Neural progenitor cell (in vitro differentiated cells): ENCODE results near the gene CDV3. TPM values are rescaled to one million over a fixed set of nuclear protein-coding genes. Genes with fewer than 3 reads are reported as not detected.

Experiments
- DNase-seq: peaks from one replicate; pipeline ENCODE4 v3.0.0-alpha.2; 2016; ENCODE audit warnings: low spot score
- H2AFZ ChIP-seq: fragments of 200-600 bp; sonication (generic); replicated peaks from 2 replicates; pipeline ENCODE4 v1.6.1; 2016; ENCODE audit warnings: antibody characterized with exemption
- H3F3A ChIP-seq: fragments of 200-600 bp; sonication (generic); 2 replicates; pipeline ENCODE4 v1.6.1; 2016; ENCODE audit warnings: antibody characterized with exemption, low read depth
- H3K27ac ChIP-seq: fragments of 200-600 bp; sonication (generic); 2 replicates; pipeline ENCODE4 v1.5.1; 2016; ENCODE audit warnings: mild to moderate bottlenecking
- H3K27me3 ChIP-seq: fragments of 200-600 bp; sonication (generic); 2 replicates; pipeline ENCODE4 v1.6.1; 2016; ENCODE audit warnings: mild to moderate bottlenecking, moderate library complexity
- H3K36me3 ChIP-seq: fragments of 200-600 bp; sonication (generic); 2 replicates; pipeline ENCODE4 v1.5.1; 2016
- H3K4me1 ChIP-seq: fragments of 200-600 bp; sonication (generic); 2 replicates; pipeline ENCODE4 v1.6.1; 2016; ENCODE audit warnings: mixed run types
- H3K4me2 ChIP-seq: fragments of 200-600 bp; sonication (generic); 2 replicates; pipeline ENCODE4 v1.6.1; 2016
- H3K4me3 ChIP-seq: fragments of 200-600 bp; sonication (generic); 2 replicates; pipeline ENCODE4 v1.5.1; 2016
- H3K79me2 ChIP-seq: fragments of 200-600 bp; sonication (generic); 2 replicates; pipeline ENCODE4 v1.6.1; 2016; ENCODE audit warnings: low read depth
- H3K9ac ChIP-seq: fragments of 200-600 bp; sonication (generic); 2 replicates; pipeline ENCODE4 v1.6.1; 2016
- H3K9me3 ChIP-seq: fragments of 200-600 bp; sonication (generic); 2 replicates; pipeline ENCODE4 v1.5.1; 2016; ENCODE audit warnings: low read depth
- H4K20me1 ChIP-seq: fragments of 200-600 bp; sonication (generic); 2 replicates; pipeline ENCODE4 v1.6.1; 2016; ENCODE audit warnings: low read depth
- H3K27ac Mint-ChIP-seq: 3 replicates; pipeline ENCODE4 v1.8.0; 2021; ENCODE audit warnings: mixed read lengths
- H3K27me3 Mint-ChIP-seq: 2 replicates; pipeline ENCODE4 v1.8.0; 2022; ENCODE audit warnings: low read depth, mild to moderate bottlenecking, inconsistent platforms, moderate library complexity, mixed read lengths; ENCODE audit not compliant: insufficient read depth
- H3K36me3 Mint-ChIP-seq: 3 replicates; pipeline ENCODE4 v1.8.0; 2021; ENCODE audit warnings: mixed read lengths
- H3K4me1 Mint-ChIP-seq: 3 replicates; pipeline ENCODE4 v1.8.0; 2021; ENCODE audit warnings: mixed read lengths
- H3K4me3 Mint-ChIP-seq: 3 replicates; pipeline ENCODE4 v1.8.0; 2021; ENCODE audit warnings: mild to moderate bottlenecking, moderate library complexity, mixed read lengths
- H3K9me3 Mint-ChIP-seq: 3 replicates; pipeline ENCODE4 v1.8.0; 2020; ENCODE audit warnings: mixed read lengths
- EZH2 ChIP-seq: fragments of 200-600 bp; sonication (generic); IDR thresholded peaks from 2 replicates; pipeline ENCODE4 v1.6.1; 2017; ENCODE audit warnings: antibody characterized with exemption, mild to moderate bottlenecking, moderate library complexity
- EZH2phosphoT487 ChIP-seq: fragments of 200-600 bp; sonication (generic); IDR thresholded peaks from 2 replicates; pipeline ENCODE4 v1.6.1; 2017; ENCODE audit warnings: antibody characterized with exemption
- total RNA-seq: library from RNA; depleted of rRNA; stranded (reverse); fragments of >200 nt; gene quantifications from 2 replicates; pipeline ENCODE4 v1.2.3, GENCODE V29; 2015; ENCODE audit warnings: low replicate concordance
- TF ChIP-seq, protein P1 (sequence below): fragments of 200-600 bp; sonication (generic); IDR thresholded peaks from 2 replicates; pipeline ENCODE4 v1.5.1; 2017; ENCODE audit warnings: antibody characterized with exemption, mild to moderate bottlenecking

CDV3 gene
- total RNA-seq, 1 donor from 2014 or later = 272 TPM

DNA sequence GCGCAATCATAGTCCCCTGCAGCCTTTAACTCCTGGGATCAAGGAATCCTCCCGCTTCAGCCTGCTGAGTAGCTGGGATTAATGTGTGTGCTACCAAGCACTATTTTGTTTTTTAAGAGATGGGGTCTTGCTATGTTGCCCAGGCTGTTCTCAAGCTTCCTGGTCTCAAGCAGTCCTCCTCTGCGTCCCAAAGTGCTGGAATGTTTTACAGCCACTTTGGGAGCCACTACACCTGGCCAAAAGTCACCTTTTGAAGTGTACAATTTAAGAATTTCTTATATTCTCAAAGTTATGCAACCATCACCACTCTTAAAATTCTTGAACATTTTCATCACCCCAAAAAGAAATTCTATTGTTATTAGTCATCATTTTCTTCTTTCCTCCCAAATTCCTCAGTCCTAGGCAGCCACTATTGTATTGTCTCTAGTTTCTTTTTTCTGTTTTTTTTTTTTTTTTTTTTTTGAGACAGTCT lies 17.8 kb downstream of the CDV3 start:
- H3K4me3 Mint-ChIP-seq = no peak overlapping the region
- no peaks in the 10 kb centered on the region for H3K27me3 Mint-ChIP-seq
- Histone ChIP-seq H3K79me2 (peaks cover 6% of the 10 kb centered on the region), H4K20me1 (peaks cover 33% of the 10 kb centered on the region), H3K27me3 (no peaks in the 10 kb centered on the region), H3K9ac (no peak overlapping the region), H3K36me3 (peaks cover 13% of the 10 kb centered on the region), H2AFZ (no peak overlapping the region), H3K9me3 (no peaks in the 10 kb centered on the region), H3K27ac (no peak overlapping the region), H3K4me3 (no peak overlapping the region), H3K4me1 (no peaks in the 10 kb centered on the region), H3F3A (peaks cover 43% of the 10 kb centered on the region), H3K4me2 (no peak overlapping the region)
- no peak for DNase-seq
- H3K36me3 Mint-ChIP-seq = peaks cover 27% of the 10 kb centered on the region
- H3K4me1 Mint-ChIP-seq = no peaks in the 10 kb centered on the region
- H3K9me3 Mint-ChIP-seq = no peaks in the 10 kb centered on the region
- TF ChIP-seq EZH2 (no peak), EZH2phosphoT487 (no peak)
- TF ChIP-seq, protein P1, sequence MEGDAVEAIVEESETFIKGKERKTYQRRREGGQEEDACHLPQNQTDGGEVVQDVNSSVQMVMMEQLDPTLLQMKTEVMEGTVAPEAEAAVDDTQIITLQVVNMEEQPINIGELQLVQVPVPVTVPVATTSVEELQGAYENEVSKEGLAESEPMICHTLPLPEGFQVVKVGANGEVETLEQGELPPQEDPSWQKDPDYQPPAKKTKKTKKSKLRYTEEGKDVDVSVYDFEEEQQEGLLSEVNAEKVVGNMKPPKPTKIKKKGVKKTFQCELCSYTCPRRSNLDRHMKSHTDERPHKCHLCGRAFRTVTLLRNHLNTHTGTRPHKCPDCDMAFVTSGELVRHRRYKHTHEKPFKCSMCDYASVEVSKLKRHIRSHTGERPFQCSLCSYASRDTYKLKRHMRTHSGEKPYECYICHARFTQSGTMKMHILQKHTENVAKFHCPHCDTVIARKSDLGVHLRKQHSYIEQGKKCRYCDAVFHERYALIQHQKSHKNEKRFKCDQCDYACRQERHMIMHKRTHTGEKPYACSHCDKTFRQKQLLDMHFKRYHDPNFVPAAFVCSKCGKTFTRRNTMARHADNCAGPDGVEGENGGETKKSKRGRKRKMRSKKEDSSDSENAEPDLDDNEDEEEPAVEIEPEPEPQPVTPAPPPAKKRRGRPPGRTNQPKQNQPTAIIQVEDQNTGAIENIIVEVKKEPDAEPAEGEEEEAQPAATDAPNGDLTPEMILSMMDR = no peak
- H3K27ac Mint-ChIP-seq = no peak overlapping the region

DNA sequence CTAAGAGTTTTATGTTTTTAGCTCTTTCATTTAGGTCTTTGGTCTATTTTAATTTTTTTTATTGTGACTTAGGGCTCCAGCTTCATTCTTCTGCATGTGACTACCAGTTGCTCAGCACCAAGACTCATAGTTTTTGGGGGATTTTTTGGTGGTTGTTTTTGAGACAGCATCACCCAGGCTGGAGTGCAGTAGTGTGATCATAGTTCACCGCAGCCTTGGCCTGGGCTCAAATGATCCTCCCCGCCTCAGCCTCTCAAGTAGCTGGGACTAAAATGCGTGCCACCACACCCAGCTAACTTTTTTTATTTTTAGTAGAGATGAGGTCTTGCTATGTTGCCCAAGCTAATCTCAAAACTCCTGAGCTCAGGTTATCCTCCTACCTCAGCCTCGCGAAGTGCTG lies 19.4 kb downstream of the CDV3 start:
- no peak overlapping the region for H3K27ac ChIP-seq
- H3K4me1 Mint-ChIP-seq = no peaks in the 10 kb centered on the region

DNA sequence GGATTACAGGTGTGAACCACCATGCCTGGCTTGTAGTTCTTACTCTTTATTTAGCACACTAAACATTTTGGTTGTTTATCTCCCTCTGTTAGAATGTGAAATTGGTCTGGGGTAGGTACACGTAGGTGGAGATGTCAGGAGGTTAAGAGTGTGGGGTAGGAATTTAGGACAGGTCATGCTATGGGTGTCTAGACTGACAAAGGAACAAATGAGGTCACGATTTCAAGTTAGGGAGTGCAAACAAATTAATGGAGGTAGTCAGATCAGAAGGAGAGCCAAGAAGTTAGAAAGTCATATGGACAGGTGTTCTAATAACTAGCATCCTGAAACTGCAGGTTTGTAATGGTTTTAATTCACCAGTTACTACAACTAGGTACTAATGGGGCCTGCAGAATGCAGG lies 19.8 kb downstream of the CDV3 start:
- no peak overlapping the region for H3K4me3 Mint-ChIP-seq
- H3K27me3 Mint-ChIP-seq = no peaks in the 10 kb centered on the region

More for the DNA sequence above, 19.4 kb downstream of the CDV3 start:
- Mint-ChIP-seq H3K27me3 (no peaks in the 10 kb centered on the region), H3K27ac (no peak overlapping the region), H3K9me3 (no peaks in the 10 kb centered on the region), H3K4me3 (no peak overlapping the region), H3K36me3 (peaks cover 23% of the 10 kb centered on the region)
- no peak overlapping the region for H2AFZ ChIP-seq
- no peaks in the 10 kb centered on the region for H3K36me3 ChIP-seq
- no peak overlapping the region for H3K9ac ChIP-seq
- H3K9me3 ChIP-seq = no peaks in the 10 kb centered on the region
- no peak for DNase-seq
- no peak overlapping the region for H3K4me3 ChIP-seq
- H4K20me1 ChIP-seq = peaks cover 20% of the 10 kb centered on the region
- H3K4me1 ChIP-seq = no peaks in the 10 kb centered on the region
- H3K4me2 ChIP-seq = no peak overlapping the region
- H3F3A ChIP-seq = peaks cover 30% of the 10 kb centered on the region
- H3K27me3 ChIP-seq = no peaks in the 10 kb centered on the region
- no peaks in the 10 kb centered on the region for H3K79me2 ChIP-seq
- TF ChIP-seq, protein P1 = no peak
- TF ChIP-seq EZH2phosphoT487 (no peak), EZH2 (no peak)

More for the DNA sequence above, 19.8 kb downstream of the CDV3 start:
- Histone ChIP-seq H3K27ac (no peak overlapping the region), H2AFZ (no peak overlapping the region), H4K20me1 (peaks cover 16% of the 10 kb centered on the region), H3K9ac (no peak overlapping the region), H3K4me2 (no peak overlapping the region), H3K4me1 (no peaks in the 10 kb centered on the region), H3K36me3 (no peaks in the 10 kb centered on the region), H3K27me3 (no peaks in the 10 kb centered on the region), H3K9me3 (no peaks in the 10 kb centered on the region), H3K79me2 (no peaks in the 10 kb centered on the region), H3K4me3 (no peak overlapping the region), H3F3A (peaks cover 26% of the 10 kb centered on the region)
- DNase-seq = no peak
- Mint-ChIP-seq H3K27ac (no peak overlapping the region), H3K36me3 (peaks cover 20% of the 10 kb centered on the region), H3K4me1 (no peaks in the 10 kb centered on the region), H3K9me3 (no peaks in the 10 kb centered on the region)
- TF ChIP-seq EZH2 (no peak), EZH2phosphoT487 (no peak)
- TF ChIP-seq, protein P1 = no peak
